ENCODE measurements around the gene SLC6A9. TPM values are rescaled to one million over a fixed set of nuclear protein-coding genes. Genes with fewer than 3 reads are reported as not detected.

Gene SLC6A9
- total and polyA plus RNA-seq, 8 donors = 1.1 to 40.8 (median 2.3) TPM; not detected in 1

- Histone ChIP-seq H3K36me3 (peaks cover 0 to 46% (median 9%) of the 10 kb centered on the region in 4 donors), H3K9me3 (no peaks in the 10 kb centered on the region), H3K4me3 (no peak overlapping the region), H3K27ac (no peak overlapping the region), H3K4me1 (peaks cover 0 to 18% (median 0%) of the 10 kb centered on the region in 4 donors), H3K27me3 (no peaks in the 10 kb centered on the region)
- 87 to 93% (median 90%) methylated on average over 2 to 8 of the region's 8 CpGs for WGBS, 5 donors
- intact Hi-C loops (cut with DNase I; ENCODE audit: low total_unique reads) = no loop called here
- DNase-seq = no peak
- TF ChIP-seq POLR2AphosphoS5 (IDR thresholded peaks at IDR 0.05) (no peak), EP300 (IDR thresholded peaks at IDR 0.05) (no peak), POLR2A (IDR thresholded peaks at IDR 0.05) (no peak)
- TF ChIP-seq, protein P1, sequence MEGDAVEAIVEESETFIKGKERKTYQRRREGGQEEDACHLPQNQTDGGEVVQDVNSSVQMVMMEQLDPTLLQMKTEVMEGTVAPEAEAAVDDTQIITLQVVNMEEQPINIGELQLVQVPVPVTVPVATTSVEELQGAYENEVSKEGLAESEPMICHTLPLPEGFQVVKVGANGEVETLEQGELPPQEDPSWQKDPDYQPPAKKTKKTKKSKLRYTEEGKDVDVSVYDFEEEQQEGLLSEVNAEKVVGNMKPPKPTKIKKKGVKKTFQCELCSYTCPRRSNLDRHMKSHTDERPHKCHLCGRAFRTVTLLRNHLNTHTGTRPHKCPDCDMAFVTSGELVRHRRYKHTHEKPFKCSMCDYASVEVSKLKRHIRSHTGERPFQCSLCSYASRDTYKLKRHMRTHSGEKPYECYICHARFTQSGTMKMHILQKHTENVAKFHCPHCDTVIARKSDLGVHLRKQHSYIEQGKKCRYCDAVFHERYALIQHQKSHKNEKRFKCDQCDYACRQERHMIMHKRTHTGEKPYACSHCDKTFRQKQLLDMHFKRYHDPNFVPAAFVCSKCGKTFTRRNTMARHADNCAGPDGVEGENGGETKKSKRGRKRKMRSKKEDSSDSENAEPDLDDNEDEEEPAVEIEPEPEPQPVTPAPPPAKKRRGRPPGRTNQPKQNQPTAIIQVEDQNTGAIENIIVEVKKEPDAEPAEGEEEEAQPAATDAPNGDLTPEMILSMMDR (IDR thresholded peaks at IDR 0.05) = no peak
Observed at GRCh38 chr1:44021156-44021555, 10.1 kb downstream of the SLC6A9 start.

DNA sequence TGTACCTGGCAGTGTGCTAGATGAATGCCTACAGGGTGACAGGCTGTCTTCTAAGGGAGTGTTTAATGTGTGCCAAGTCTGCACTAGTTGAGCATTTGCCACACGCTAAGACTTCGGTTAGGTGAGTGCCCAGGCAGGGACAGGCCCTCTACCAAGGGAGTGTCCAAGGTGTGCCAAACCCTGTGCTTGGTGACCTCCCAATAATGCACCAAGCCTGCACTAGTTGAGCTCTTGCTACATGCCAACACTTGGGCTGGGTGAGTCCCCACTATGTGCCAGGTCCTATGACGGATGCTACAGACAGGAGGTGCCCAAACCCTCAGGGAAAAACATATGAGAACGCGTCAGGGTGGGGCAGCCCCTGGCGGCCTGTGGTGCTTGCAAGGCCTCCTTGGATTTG lies 10.8 kb downstream of the SLC6A9 start:
- DNase-seq = no peak
- TF ChIP-seq, protein P1 (IDR thresholded peaks at IDR 0.05) = no peak
- TF ChIP-seq POLR2A (IDR thresholded peaks at IDR 0.05) (no peak), POLR2AphosphoS5 (IDR thresholded peaks at IDR 0.05) (no peak), EP300 (IDR thresholded peaks at IDR 0.05) (no peak)
- no peak overlapping the region for H3K27ac ChIP-seq
- intact Hi-C loops (cut with DNase I; ENCODE audit: low total_unique reads) = no loop called here
- no peaks in the 10 kb centered on the region for H3K27me3 ChIP-seq
- WGBS, 5 donors = 76 to 84% (median 78%) methylated on average over 6 of the region's 6 CpGs
- H3K4me3 ChIP-seq = no peak overlapping the region
- peaks cover 0 to 46% (median 9%) of the 10 kb centered on the region in 4 donors for H3K36me3 ChIP-seq
- H3K9me3 ChIP-seq = no peaks in the 10 kb centered on the region
- H3K4me1 ChIP-seq = peaks cover 0 to 11% (median 0%) of the 10 kb centered on the region in 4 donors

DNA sequence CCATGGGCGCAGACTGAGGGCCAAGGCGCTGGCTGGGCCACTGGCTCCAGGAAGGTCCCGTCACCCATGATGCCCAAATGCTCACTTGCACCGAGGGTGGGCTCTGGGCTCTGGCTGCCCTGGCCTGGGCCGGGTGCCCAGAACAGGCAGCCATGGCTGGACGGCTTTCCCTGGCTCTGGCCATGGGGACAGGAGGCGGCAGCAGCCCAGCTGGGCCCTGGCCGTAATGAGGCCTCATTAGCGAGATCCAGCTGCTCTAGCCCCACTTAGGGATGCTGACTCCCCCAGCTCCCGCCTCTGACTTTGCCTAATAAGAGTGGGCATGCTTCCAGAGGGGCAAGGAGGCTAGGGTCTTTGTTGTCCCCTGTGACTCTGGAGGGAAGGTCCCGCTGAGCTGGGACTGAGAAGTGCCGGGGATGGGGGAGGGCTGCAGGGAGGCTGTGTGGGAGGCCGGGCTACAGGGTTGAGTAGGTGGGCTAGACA lies 11.8 kb downstream of the SLC6A9 start:
- WGBS, 5 donors = 83 to 91% (median 85%) methylated on average over 5 to 13 of the region's 13 CpGs
- no peak overlapping the region for H3K27ac ChIP-seq
- H3K4me1 ChIP-seq = peaks cover 0 to 3% (median 1%) of the 10 kb centered on the region in 4 donors
- H3K9me3 ChIP-seq = no peaks in the 10 kb centered on the region
- H3K36me3 ChIP-seq = peaks cover 0 to 46% (median 9%) of the 10 kb centered on the region in 4 donors
- no peaks in the 10 kb centered on the region for H3K27me3 ChIP-seq
- intact Hi-C loops (cut with DNase I; ENCODE audit: low total_unique reads) = no loop called here
- peak in 1 of 2 donors; percentile 38 for DNase-seq
- TF ChIP-seq, protein P1 (IDR thresholded peaks at IDR 0.05) = no peak
- TF ChIP-seq POLR2A (IDR thresholded peaks at IDR 0.05) (no peak), EP300 (IDR thresholded peaks at IDR 0.05) (no peak), POLR2AphosphoS5 (IDR thresholded peaks at IDR 0.05) (no peak)
- no peak overlapping the region for H3K4me3 ChIP-seq

GRCh38 chr1:44016890-44017400 lies 14.3 kb downstream of the SLC6A9 start:
- H3K27me3 ChIP-seq = no peaks in the 10 kb centered on the region
- TF ChIP-seq POLR2A (IDR thresholded peaks at IDR 0.05) (no peak), EP300 (IDR thresholded peaks at IDR 0.05) (no peak), POLR2AphosphoS5 (IDR thresholded peaks at IDR 0.05) (no peak)
- TF ChIP-seq, protein P1 (IDR thresholded peaks at IDR 0.05) = no peak
- intact Hi-C loops (cut with DNase I; ENCODE audit: low total_unique reads) = no loop called here
- DNase-seq = no peak
- no peaks in the 10 kb centered on the region for H3K9me3 ChIP-seq
- 91 to 94% (median 93%) methylated on average over 7 to 20 of the region's 20 CpGs for WGBS, 5 donors
- no peak overlapping the region for H3K4me3 ChIP-seq
- peaks cover 0 to 26% (median 7%) of the 10 kb centered on the region in 4 donors for H3K36me3 ChIP-seq
- H3K27ac ChIP-seq = no peak overlapping the region
- peaks cover 0 to 4% (median 0%) of the 10 kb centered on the region in 4 donors for H3K4me1 ChIP-seq
